Fibroblast of the aortic adventitia (primary cell): ENCODE results near the gene DNAI7. TPM values are rescaled to one million over a fixed set of nuclear protein-coding genes. Genes with fewer than 3 reads are reported as not detected.

ENCODE experiments used
- DNase-seq: peaks from one replicate; pipeline ENCODE4 v3.0.0-alpha.2; 2010; ENCODE audit warnings: low read depth
- H3K4me3 ChIP-seq: 2 replicates; pipeline ENCODE4 v1.5.1; 2011; ENCODE audit warnings: low read depth, mild to moderate bottlenecking, control low read depth, low read length, moderate library complexity
- total RNA-seq: library from RNA; depleted of rRNA; stranded (reverse); fragments of >200 nt; gene quantifications from 2 replicates; pipeline ENCODE4 v1.2.3, GENCODE V29; 2012; ENCODE audit warnings: low replicate concordance
- TF ChIP-seq, protein P1 (sequence below): IDR thresholded peaks from 2 replicates; pipeline ENCODE4 v1.5.1; 2011; ENCODE audit warnings: mild to moderate bottlenecking, low read length, control low read depth, inconsistent platforms; ENCODE audit not compliant: insufficient read depth

Gene DNAI7
- total RNA-seq, 1 donor, result 0.18 TPM

- no peak for DNase-seq
- H3K4me3 ChIP-seq, result no peak overlapping the region
- TF ChIP-seq, protein P1, sequence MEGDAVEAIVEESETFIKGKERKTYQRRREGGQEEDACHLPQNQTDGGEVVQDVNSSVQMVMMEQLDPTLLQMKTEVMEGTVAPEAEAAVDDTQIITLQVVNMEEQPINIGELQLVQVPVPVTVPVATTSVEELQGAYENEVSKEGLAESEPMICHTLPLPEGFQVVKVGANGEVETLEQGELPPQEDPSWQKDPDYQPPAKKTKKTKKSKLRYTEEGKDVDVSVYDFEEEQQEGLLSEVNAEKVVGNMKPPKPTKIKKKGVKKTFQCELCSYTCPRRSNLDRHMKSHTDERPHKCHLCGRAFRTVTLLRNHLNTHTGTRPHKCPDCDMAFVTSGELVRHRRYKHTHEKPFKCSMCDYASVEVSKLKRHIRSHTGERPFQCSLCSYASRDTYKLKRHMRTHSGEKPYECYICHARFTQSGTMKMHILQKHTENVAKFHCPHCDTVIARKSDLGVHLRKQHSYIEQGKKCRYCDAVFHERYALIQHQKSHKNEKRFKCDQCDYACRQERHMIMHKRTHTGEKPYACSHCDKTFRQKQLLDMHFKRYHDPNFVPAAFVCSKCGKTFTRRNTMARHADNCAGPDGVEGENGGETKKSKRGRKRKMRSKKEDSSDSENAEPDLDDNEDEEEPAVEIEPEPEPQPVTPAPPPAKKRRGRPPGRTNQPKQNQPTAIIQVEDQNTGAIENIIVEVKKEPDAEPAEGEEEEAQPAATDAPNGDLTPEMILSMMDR, result no peak
Observed at GRCh38 chr12:25213338-25213737, 18.4 kb upstream of the DNAI7 start.

DNA sequence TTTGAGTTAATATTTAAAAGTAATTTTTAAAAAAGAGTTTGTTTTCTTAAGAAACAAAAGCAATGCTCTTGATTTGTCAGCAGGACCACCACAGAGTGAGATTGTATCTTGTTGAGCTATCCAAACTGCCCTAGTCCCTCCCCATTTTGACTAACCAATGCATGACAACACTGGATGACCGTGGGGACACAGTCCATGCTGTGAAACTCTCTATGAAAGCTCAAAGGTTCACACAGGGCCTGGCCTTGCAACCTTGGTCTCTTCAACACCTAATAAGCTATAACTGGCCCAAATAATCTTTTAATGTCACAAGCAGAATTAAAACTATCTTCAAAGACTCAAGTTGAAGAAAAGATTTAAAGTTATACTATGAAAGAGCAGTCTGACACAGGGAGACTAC is 13.6 kb upstream of the DNAI7 start:
- no peak for DNase-seq
- TF ChIP-seq, protein P1, result no peak
- no peak overlapping the region for H3K4me3 ChIP-seq

GRCh38 chr12:25207846-25208245 is 12.9 kb upstream of the DNAI7 start:
- no peak for DNase-seq
- TF ChIP-seq, protein P1, result no peak
- H3K4me3 ChIP-seq, result no peak overlapping the region

DNA sequence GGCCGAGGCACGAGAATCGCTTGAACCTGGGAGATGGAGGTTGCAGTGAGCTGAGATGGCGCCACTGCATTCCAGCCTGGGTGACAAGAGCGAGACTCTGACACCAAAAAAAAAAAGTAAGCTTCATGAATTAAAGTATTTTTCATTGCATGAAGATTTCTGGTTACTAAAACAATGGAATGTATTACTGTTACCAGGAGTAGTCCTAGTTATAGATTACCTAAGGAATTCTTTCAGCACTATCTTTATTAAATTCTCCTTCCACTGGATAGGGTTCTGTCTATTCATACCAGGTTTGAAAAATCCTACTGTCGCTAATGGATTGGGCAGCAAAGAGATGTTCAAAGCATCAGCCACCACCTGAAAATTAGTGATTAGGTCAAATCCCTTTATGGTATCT is 12.5 kb upstream of the DNAI7 start:
- H3K4me3 ChIP-seq, result no peak overlapping the region
- DNase-seq, result no peak
- TF ChIP-seq, protein P1, result no peak

DNA sequence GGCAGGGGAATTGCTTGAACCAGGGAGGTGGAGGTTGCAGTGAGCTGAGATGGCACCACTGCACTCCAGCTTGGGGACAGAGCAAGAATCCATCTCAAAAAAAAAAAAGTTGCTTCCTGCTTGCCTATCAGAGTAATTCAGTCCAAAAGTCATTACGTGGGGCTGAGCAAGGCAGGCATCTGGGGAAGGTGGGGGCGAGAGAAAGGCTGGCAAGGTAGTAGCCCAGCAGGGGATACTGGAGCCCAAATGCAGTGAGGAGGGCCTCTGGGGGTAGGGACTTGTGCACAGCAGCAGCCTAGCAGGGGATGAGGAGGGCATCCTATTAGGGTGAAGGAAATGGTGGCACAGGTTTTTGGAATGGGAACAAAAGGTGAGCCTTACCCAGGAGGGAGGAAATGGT is 7.2 kb upstream of the DNAI7 start:
- no peak overlapping the region for H3K4me3 ChIP-seq
- TF ChIP-seq, protein P1, result no peak
- DNase-seq, result no peak

DNA sequence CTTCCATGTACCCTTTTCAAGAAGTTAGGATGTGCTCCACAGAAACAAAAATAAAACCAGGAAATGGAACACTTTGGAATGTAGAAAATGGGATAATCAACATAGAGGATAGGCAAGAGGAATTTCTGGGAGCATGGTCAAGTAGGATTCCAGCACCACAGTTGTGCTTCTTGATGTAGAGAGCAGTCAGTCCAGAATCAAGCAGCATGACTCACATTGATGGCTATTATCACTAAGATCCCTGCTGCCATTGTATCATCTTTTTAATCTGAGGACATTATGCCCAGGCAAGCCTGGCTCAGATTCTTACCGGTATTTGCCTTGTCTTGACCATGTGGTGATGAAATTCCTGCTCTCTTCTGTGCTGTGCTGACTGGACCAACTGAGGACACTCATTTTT is 5.7 kb upstream of the DNAI7 start:
- DNase-seq, result peak; percentile 71
- H3K4me3 ChIP-seq, result no peak overlapping the region
- TF ChIP-seq, protein P1, result no peak

DNA sequence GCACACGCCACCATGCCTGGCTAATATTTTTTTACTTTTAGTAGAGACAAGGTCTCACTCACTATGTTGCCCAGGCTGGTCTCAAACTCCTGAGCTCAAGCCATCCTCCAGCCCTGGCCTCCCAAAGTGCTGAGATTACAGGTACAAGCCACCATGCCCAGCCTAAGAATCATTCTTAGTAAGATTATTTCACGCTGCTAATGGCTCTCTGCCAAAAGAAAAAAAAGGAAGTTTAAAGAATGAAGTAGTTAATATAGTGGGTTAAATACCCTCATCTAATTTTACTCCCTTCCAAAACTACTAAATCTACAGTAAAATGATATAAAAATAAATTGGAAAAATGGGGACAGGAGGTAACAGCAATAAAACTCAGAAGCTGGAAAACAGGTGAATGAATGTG is 2.6 kb upstream of the DNAI7 start:
- no peak for DNase-seq
- no peak overlapping the region for H3K4me3 ChIP-seq
- TF ChIP-seq, protein P1, result no peak
